Neural progenitor cell (in vitro differentiated cells): ENCODE measurements around the gene COL19A1.

Experiments used
- CTCF ChIP-seq: fragments of 200-600 bp; sonication (generic); IDR thresholded peaks from 2 replicates; pipeline ENCODE4 v1.5.1; 2017; ENCODE audit warnings: antibody characterized with exemption, mild to moderate bottlenecking
- EZH2 ChIP-seq: fragments of 200-600 bp; sonication (generic); IDR thresholded peaks from 2 replicates; pipeline ENCODE4 v1.6.1; 2017; ENCODE audit warnings: antibody characterized with exemption, mild to moderate bottlenecking, moderate library complexity
- EZH2phosphoT487 ChIP-seq: fragments of 200-600 bp; sonication (generic); IDR thresholded peaks from 2 replicates; pipeline ENCODE4 v1.6.1; 2017; ENCODE audit warnings: antibody characterized with exemption

GRCh38 chr6:70222439-70222749 is 356.0 kb downstream of the COL19A1 start:
- TF ChIP-seq EZH2: no peak
- TF ChIP-seq CTCF: no peak
- no peak for TF ChIP-seq EZH2phosphoT487
